ENCODE measurements around the gene SERF2. TPM values are rescaled to one million over a fixed set of nuclear protein-coding genes. Genes with fewer than 3 reads are reported as not detected.

SERF2 gene
- total and polyA plus RNA-seq, 2 of the 8 experiments (the other 6 are each of a cell fraction or from before 2014, with no cell fraction given): 655 to 999 TPM

DNA sequence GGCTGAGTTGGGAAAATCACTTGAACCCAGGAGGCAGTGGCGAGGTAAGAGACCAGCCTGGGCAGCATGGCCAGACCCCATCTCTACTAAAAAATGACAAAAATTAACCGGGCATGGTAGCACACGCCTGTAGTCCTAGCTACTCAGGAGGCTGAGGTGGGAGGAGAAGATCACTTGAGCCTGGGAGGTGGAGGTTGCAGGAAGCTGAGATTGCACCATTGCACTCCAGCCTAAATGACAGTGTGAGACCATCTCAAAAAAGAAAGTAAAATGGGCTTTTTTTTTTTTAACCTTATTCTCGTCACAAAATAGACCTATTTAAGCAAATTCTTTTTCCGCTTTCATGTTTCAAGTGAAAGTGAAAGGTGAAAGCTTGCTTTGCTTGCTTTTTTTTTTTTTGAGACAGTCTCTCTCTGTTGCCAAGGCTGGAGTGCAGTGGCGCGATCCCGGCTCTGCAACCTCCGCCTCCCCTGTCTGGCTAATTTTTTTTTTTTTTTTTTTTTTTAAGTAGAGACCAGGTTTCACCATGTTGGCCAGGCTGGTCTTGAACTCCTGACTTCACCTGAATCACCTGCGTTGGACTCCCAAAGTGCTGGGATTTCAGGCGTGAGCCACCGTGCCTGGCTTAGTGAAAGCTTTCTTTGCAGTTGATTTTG, 42.3 kb upstream of the SERF2 start (continued):
- TF ChIP-seq CTCF (IDR thresholded peaks at IDR 0.05; ENCODE audit: control extremely low read depth in 1 of 3, insufficient read depth in 1 of 3, low read depth in 1 of 3, low read length in 3 of 3) (no peak), GABPA (IDR thresholded peaks at IDR 0.05; ENCODE audit: borderline replicate concordance, insufficient read depth, low read length) (no peak), RNF2 (IDR thresholded peaks at IDR 0.05; ENCODE audit: borderline replicate concordance, low read depth, low read length, missing control alignments, poor library complexity, severe bottlenecking) (no peak), BACH1 (IDR thresholded peaks at IDR 0.05; ENCODE audit: low read length) (no peak), CBX8 (IDR thresholded peaks at IDR 0.05; ENCODE audit: borderline replicate concordance, low read depth, low read length) (no peak), NRF1 (IDR thresholded peaks at IDR 0.05; ENCODE audit: low read depth, low read length) (no peak), GTF2F1 (IDR thresholded peaks at IDR 0.05; ENCODE audit: borderline replicate concordance, low read depth, low read length) (no peak), KDM1A (IDR thresholded peaks at IDR 0.05; ENCODE audit: borderline replicate concordance, low read length) (no peak), TAF1 (IDR thresholded peaks at IDR 0.05; ENCODE audit: low read depth, low read length) (no peak)
- TF ChIP-seq, protein P1, sequence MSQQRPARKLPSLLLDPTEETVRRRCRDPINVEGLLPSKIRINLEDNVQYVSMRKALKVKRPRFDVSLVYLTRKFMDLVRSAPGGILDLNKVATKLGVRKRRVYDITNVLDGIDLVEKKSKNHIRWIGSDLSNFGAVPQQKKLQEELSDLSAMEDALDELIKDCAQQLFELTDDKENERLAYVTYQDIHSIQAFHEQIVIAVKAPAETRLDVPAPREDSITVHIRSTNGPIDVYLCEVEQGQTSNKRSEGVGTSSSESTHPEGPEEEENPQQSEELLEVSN (IDR thresholded peaks at IDR 0.05): no peak
